Mammary epithelial cell (primary cell): ENCODE data around the gene LGR4.

Source experiments
- CTCF ChIP-seq, 2 donors: IDR thresholded peaks in 1 of 2; conservative IDR thresholded peaks in 1 of 2; 2 replicates each; pipeline ENCODE4 v1.5.1; 2011 to 2012; ENCODE audit warnings: inconsistent platforms in 2 of 2, low read length in 2 of 2, mild to moderate bottlenecking in 2 of 2, control low read depth in 1 of 2, low read depth in 1 of 2; ENCODE audit not compliant: insufficient read depth in 1 of 2; ENCODE audit errors: extremely low read depth in 1 of 2
- EZH2 ChIP-seq: IDR thresholded peaks from 2 replicates; pipeline ENCODE4 v1.6.1; 2012; ENCODE audit warnings: low read length, inconsistent platforms, borderline replicate concordance

- TF ChIP-seq CTCF (conservative IDR thresholded peaks at IDR 0.05 in 1 of 2, IDR thresholded peaks at IDR 0.05 in 1 of 2; ENCODE audit: extremely low read depth in 1 of 2, insufficient read depth in 1 of 2, low read depth in 1 of 2, low read length in 2 of 2) (no peak), EZH2 (no peak)
Measured at GRCh38 chr11:27329867-27330632, 142.5 kb downstream of the LGR4 start.
